Measurements from ENCODE around the gene DDR1. TPM values are rescaled to one million over a fixed set of nuclear protein-coding genes. Genes with fewer than 3 reads are reported as not detected.

The DDR1 gene
- total RNA-seq, 4 donors from 2014 or later: 131 to 261 (median 140) TPM

DNA sequence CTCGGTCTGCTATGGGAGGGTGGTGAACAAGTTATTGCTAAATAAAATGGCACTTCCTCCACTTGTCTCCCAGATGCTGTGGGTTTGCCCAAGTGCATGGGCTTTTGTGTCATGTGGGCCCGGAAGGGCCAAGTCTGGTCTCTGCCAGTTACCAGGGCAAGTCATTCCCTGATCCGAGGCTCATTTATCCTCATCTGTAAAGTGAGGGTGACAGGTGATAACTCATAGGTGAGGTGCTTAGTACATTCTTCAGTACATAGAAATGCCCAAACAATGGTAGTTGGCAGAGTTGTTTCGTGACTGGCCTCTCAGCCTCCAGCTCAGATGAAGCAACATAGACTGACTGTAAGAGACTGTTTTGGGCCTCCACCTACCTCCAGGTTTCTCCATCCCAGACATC lies 54.4 kb downstream of the DDR1 start:
- Histone ChIP-seq H3K4me1 (peaks cover 27 to 87% (median 32%) of the 10 kb centered on the region in 3 donors), H3K9me3 (no peaks in the 10 kb centered on the region), H3K36me3 (no peaks in the 10 kb centered on the region), H3K4me3 (no peak overlapping the region), H3K27me3 (peaks cover 0 to 35% (median 0%) of the 10 kb centered on the region in 4 donors), H3K27ac (peak overlapping the region; percentile 58 to 88 (median 84))
- TF ChIP-seq POLR2A (IDR thresholded peaks at IDR 0.05): no peak
- TF ChIP-seq, protein P1, sequence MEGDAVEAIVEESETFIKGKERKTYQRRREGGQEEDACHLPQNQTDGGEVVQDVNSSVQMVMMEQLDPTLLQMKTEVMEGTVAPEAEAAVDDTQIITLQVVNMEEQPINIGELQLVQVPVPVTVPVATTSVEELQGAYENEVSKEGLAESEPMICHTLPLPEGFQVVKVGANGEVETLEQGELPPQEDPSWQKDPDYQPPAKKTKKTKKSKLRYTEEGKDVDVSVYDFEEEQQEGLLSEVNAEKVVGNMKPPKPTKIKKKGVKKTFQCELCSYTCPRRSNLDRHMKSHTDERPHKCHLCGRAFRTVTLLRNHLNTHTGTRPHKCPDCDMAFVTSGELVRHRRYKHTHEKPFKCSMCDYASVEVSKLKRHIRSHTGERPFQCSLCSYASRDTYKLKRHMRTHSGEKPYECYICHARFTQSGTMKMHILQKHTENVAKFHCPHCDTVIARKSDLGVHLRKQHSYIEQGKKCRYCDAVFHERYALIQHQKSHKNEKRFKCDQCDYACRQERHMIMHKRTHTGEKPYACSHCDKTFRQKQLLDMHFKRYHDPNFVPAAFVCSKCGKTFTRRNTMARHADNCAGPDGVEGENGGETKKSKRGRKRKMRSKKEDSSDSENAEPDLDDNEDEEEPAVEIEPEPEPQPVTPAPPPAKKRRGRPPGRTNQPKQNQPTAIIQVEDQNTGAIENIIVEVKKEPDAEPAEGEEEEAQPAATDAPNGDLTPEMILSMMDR (IDR thresholded peaks at IDR 0.05): no peak
- 28% methylated on average over 4 of the region's 4 CpGs for WGBS, 2 donors
- intact Hi-C loops (cut with DNase I): no loop called here
- no peak for DNase-seq

DNA sequence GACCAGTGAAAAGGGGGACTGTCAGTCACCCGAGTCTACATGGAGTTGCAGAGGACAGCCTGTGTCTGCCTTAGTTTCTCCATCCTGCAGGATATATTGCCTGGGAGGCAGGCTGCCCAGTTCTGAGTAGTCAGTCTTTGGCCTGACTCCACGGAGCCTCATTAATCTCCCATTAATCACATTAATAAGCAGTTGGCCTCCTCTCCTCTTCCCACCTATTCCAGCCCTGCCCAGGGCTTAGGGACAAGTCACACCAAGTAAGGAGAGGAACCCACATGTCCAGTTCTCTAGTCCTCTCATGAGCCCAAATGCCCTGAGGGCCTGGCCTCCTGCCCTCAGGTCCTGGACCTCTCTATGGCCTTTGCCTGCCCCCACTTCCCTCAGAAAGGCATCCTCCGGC lies 55.2 kb downstream of the DDR1 start:
- intact Hi-C loops (cut with DNase I): no loop called here
- H3K4me3 ChIP-seq: no peak overlapping the region
- peaks cover 0 to 39% (median 0%) of the 10 kb centered on the region in 4 donors for H3K27me3 ChIP-seq
- peaks cover 27 to 83% (median 32%) of the 10 kb centered on the region in 3 donors for H3K4me1 ChIP-seq
- no peaks in the 10 kb centered on the region for H3K36me3 ChIP-seq
- TF ChIP-seq POLR2A (IDR thresholded peaks at IDR 0.05): no peak
- TF ChIP-seq, protein P1 (IDR thresholded peaks at IDR 0.05): no peak
- H3K9me3 ChIP-seq: no peaks in the 10 kb centered on the region
- no peak for DNase-seq
- peak overlapping the region; percentile 38 to 88 (median 84) for H3K27ac ChIP-seq
- WGBS, 2 donors: 8 to 26% methylated on average over 2 of the region's 3 CpGs

DNA sequence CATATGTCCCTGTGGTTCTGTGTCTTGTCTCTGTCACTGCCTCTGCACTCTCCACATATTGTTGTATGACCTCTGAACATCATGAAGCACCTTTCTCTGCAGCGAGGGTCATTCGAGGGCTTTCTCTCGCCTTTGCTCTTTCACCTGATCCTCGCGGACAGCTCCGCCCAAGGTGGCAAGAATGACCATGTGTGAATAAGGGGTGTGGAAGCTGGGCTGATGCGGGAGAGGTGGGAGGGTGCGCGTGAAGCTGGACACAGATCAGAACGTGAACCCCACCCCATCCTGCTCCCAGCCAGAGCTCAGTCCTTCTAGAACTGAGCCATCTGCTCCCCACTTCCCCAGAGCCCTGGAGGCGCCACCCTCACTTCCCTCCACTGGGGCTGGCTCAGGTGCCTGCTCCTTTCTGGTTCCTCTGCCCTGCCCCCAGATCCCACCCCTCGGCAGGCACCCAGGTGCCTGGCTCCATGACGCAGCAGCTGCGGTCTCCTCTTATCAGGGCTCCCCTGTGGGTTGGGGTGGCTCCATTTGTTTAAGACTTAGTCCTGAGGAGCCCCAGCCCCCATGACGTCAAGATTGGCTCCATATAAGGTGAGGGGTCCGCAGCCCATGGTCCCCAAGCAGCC lies 56.2 kb downstream of the DDR1 start, which contains the start of gene MUCL3:
TSS of gene MUCL3 (plus strand) at position 613 of the 626 bp plus-strand sequence. CDS start 27 bp downstream, outside the sequence.
- TF ChIP-seq POLR2A (IDR thresholded peaks at IDR 0.05): no peak
- TF ChIP-seq, protein P1 (IDR thresholded peaks at IDR 0.05): no peak
- DNase-seq: no peak

DNA sequence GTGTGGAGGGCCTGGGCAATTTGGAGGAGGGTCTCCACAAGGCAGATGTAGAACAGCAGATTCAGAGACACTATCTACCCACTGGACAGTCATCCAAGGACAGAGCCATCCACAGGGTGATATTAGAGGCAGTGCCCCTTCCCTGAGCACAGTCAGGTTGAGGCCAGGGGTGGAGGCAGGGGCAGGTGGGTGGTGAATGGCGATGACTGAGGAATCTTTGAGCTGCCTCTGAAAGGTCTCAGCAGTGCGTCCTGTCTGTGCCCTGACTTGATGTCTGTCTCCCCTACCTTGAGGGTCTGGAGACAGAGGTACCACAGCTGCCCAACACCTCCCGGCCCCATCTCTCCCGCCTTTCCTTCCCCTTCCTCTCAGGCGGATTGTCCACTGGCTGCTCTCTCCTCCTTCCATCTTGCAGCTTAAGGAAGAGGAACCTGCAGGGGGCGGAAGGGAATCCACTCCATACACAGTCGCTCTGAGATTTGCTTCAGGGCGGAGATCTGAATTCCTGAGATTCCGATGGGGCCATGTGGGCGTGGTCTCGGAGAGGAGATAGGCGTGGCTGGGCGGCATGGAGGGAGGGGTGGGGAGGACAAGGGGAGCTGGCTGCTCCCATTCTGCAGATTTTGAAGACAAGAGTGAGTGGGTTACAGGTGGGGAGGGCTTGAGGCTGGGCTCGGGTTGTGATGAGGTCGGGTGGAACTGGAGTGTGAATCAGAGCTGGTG lies 58.2 kb downstream of the DDR1 start:
- 16 to 20% methylated on average over 14 of the region's 15 CpGs for WGBS, 2 donors
- Histone ChIP-seq H3K27me3 (peaks cover 0 to 39% (median 0%) of the 10 kb centered on the region in 4 donors), H3K27ac (peak overlapping the region in 1 of 4 donors; percentile 19), H3K4me3 (peak overlapping the region in 1 of 4 donors; percentile 0), H3K4me1 (peaks cover 27 to 57% (median 32%) of the 10 kb centered on the region in 3 donors), H3K9me3 (no peaks in the 10 kb centered on the region), H3K36me3 (no peaks in the 10 kb centered on the region)
- TF ChIP-seq POLR2A (IDR thresholded peaks at IDR 0.05): no peak
- TF ChIP-seq, protein P1 (IDR thresholded peaks at IDR 0.05): peak in 5 of 6 experiments; percentile 23 to 65 (median 43)
- intact Hi-C loops (cut with DNase I): no loop called here
- no peak for DNase-seq

More for the DNA sequence above, 56.2 kb downstream of the DDR1 start, which contains the start of gene MUCL3:
- Histone ChIP-seq H3K36me3 (no peaks in the 10 kb centered on the region), H3K9me3 (no peaks in the 10 kb centered on the region), H3K27ac (peak within 1 kb of the TSS; percentile 38 to 88 (median 82)), H3K4me3 (no peak within 1 kb of the TSS), H3K27me3 (peaks cover 0 to 39% (median 0%) of the 10 kb centered on the region in 4 donors), H3K4me1 (peaks cover 27 to 73% (median 32%) of the 10 kb centered on the region in 3 donors)
- intact Hi-C loops (cut with DNase I): no loop called here
- 58 to 61% methylated on average over 12 to 13 of the region's 16 CpGs for WGBS, 2 donors

DNA sequence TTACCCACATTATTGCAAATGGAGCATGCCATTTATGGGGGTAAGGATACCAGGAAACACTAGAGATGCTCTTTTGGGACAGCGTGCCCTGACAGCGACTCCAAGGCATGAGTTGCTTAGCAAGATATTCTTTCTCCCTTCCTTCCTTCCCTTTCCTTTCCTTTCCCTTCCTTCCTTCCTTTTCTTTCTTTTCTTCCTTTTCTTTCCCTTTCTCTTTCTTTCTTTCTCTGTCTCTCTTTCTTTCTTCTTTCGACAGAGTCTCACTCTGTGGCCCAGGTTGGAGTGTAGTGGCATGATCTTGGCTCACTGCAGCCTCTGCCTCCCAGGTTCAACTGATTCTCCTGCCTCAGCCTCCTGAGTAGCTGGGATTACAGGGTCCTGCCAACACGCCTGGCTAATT lies 59.7 kb downstream of the DDR1 start:
- no peak for DNase-seq
- peaks cover 0 to 34% (median 0%) of the 10 kb centered on the region in 4 donors for H3K27me3 ChIP-seq
- 89% methylated on average over 3 to 4 of the region's 4 CpGs for WGBS, 2 donors
- no peak overlapping the region for H3K4me3 ChIP-seq
- no peaks in the 10 kb centered on the region for H3K9me3 ChIP-seq
- no peaks in the 10 kb centered on the region for H3K36me3 ChIP-seq
- intact Hi-C loops (cut with DNase I): no loop called here
- TF ChIP-seq, protein P1 (IDR thresholded peaks at IDR 0.05): no peak
- no peak for TF ChIP-seq POLR2A (IDR thresholded peaks at IDR 0.05)
- H3K4me1 ChIP-seq: peaks cover 16 to 42% (median 25%) of the 10 kb centered on the region in 3 donors
- H3K27ac ChIP-seq: no peak overlapping the region
